ENCODE results near the gene ZFAND2B.

DNA sequence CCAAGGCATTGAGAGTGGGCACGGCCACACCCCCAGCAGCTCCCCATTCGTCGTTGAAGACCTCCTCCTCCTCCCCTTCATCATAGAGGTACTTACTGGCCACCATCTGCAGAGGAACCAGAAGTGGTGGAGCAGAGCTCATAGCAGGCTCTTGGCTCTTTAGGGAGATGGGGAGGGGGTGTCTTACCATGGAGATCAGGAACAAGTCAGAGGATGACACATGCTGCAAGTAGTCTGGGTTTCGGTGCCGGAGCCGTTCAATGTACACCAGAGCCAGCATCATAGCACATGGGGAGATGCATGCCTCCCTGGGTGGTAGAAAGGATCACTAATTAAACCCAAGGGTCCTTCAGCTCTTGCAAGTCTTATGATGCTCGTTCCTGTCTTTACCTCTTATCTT, 31.8 kb upstream of the ZFAND2B start:
- no peak for TF ChIP-seq CTCF (conservative IDR thresholded peaks at IDR 0.05; ENCODE audit: low read depth in 2 of 2)
- no peak for TF ChIP-seq STAT1 (IDR thresholded peaks at IDR 0.05; ENCODE audit: unreplicated experiment)
- TF ChIP-seq POLR2AphosphoS5 (IDR thresholded peaks at IDR 0.05; ENCODE audit: low read depth), result no peak
- no peak for TF ChIP-seq ZNF114 (CRISPR knock-in tag; IDR thresholded peaks at IDR 0.05)
- TF ChIP-seq JUNB (IDR thresholded peaks at IDR 0.05; ENCODE audit: unreplicated experiment), result no peak
- no peak for TF ChIP-seq EZH2phosphoT487 (IDR thresholded peaks at IDR 0.05; ENCODE audit: unreplicated experiment)
- TF ChIP-seq REST (IDR thresholded peaks at IDR 0.05; ENCODE audit: unreplicated experiment), result no peak
- no peak for TF ChIP-seq ETS1 (IDR thresholded peaks at IDR 0.05)

Data from GM23338 (cell line).